ENCODE results near the gene STX4.

DNA sequence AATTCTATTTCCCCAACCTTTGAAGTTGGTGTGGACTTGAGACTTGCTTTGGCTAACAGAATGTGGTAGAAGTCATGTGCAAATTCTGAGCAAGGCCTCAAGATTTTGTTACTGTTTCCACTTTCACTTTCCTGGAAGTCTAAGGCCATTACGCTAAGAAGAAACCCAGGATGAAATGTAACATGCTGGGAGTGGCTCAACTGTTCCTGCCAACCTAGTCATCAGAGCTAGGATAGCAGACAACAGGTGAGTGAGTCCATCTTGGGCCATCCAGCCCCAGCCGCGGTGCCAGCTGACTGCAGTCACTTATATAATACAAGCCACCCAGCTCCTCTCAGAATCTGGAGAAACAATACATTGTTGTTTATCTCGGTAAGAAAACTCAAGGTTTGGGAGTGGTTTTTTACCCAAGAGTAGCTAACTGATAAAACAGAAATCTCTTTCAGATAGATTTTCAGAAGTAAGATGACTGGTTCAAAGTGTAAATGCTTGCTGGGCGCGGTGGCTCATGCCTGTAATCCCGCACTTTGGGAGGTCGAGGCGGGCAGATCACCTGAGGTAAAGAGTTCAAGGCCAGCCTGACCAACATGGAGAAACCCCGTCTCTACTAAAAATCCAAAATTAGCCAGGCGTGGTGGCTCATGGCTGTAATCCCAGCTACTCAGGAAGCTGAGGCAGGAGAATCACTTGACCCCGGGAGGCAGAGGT, 10.7 kb upstream of the STX4 start:
- TF ChIP-seq, protein P1, sequence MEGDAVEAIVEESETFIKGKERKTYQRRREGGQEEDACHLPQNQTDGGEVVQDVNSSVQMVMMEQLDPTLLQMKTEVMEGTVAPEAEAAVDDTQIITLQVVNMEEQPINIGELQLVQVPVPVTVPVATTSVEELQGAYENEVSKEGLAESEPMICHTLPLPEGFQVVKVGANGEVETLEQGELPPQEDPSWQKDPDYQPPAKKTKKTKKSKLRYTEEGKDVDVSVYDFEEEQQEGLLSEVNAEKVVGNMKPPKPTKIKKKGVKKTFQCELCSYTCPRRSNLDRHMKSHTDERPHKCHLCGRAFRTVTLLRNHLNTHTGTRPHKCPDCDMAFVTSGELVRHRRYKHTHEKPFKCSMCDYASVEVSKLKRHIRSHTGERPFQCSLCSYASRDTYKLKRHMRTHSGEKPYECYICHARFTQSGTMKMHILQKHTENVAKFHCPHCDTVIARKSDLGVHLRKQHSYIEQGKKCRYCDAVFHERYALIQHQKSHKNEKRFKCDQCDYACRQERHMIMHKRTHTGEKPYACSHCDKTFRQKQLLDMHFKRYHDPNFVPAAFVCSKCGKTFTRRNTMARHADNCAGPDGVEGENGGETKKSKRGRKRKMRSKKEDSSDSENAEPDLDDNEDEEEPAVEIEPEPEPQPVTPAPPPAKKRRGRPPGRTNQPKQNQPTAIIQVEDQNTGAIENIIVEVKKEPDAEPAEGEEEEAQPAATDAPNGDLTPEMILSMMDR (IDR thresholded peaks at IDR 0.05), result no peak
- TF ChIP-seq POLR2AphosphoS5 (IDR thresholded peaks at IDR 0.05; ENCODE audit: low read depth, low read length) (no peak), MAX (IDR thresholded peaks at IDR 0.05; ENCODE audit: low read depth) (no peak), IRF3 (IDR thresholded peaks at IDR 0.05; ENCODE audit: low read depth, low read length) (no peak), RAD21 (IDR thresholded peaks at IDR 0.05; ENCODE audit: low read length) (no peak), GABPA (IDR thresholded peaks at IDR 0.05; ENCODE audit: low read depth) (no peak)
- TF ChIP-seq, protein P2, sequence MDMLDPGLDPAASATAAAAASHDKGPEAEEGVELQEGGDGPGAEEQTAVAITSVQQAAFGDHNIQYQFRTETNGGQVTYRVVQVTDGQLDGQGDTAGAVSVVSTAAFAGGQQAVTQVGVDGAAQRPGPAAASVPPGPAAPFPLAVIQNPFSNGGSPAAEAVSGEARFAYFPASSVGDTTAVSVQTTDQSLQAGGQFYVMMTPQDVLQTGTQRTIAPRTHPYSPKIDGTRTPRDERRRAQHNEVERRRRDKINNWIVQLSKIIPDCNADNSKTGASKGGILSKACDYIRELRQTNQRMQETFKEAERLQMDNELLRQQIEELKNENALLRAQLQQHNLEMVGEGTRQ (IDR thresholded peaks at IDR 0.05; ENCODE audit: borderline replicate concordance, low read depth, low read length), result no peak
